Measurements from ENCODE around the gene HECA.
"Not testable (repeated sequence)": the region's sequence is repeated elsewhere in the genome, so short reads cannot be mapped to it uniquely, and the experiment has no call there.

Gene HECA

GRCh38 chr6:139210766-139211165, 75.9 kb downstream of the HECA start:
- not testable (repeated sequence) for DNase-seq

GRCh38 chr6:139212460-139212859, 77.6 kb downstream of the HECA start:
- DNase-seq: not testable (repeated sequence)

GRCh38 chr6:139219271-139219729, 84.4 kb downstream of the HECA start:
- DNase-seq: peak in 12 of 14 donors; percentile 13 to 79 (median 66)

- no peak for DNase-seq
These were observed 84.9 kb downstream of the HECA start for GRCh38 chr6:139219746-139220145.

- DNase-seq: not testable (repeated sequence)
These were observed 93.5 kb downstream of the HECA start for GRCh38 chr6:139228387-139228786.

Data from C1 segment of cervical spinal cord (tissue), 14 donors.